GM18858 (cell line): ENCODE data around the gene NAPA.

Experiments
- ATAC-seq: cut with Tn5 transposase; IDR thresholded peaks from one replicate; pipeline ENCODE4 v1.9.1; 2021; ENCODE audit not compliant: unreplicated experiment

The NAPA gene

DNA sequence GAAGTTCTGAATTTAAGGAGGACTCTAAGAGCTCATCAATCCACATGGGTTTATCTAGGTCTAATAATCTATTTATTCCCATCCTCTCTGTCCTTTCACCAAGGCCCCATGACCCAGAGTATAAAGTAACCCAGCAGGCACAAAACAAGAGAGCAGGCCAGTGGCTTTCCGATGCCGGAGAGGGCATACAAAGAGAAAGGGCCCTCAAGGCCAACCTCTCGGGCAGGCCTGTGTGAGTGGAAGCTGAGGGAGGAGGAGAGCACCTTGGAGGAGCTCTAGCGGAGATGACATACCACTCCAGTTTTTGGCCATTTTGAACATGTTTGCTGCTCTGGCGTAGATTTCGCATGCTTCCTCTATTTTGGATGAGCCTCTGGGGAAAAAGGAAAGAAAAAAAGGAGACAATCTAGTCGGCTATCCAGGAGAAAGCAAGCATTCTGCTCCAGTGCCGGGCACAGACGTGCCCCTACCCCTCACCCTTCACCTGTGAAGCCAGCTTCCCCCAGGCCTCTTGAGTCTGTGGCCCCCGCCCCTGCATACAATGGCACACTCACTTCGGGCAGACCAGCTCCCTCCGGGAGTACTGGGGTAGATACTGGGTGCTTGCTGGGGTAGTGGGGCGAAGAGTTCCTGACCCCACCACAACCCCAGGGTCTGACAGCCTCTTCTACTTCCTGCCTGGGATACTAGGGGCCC lies 11.6 kb downstream of the NAPA start:
- ATAC-seq, result no peak

DNA sequence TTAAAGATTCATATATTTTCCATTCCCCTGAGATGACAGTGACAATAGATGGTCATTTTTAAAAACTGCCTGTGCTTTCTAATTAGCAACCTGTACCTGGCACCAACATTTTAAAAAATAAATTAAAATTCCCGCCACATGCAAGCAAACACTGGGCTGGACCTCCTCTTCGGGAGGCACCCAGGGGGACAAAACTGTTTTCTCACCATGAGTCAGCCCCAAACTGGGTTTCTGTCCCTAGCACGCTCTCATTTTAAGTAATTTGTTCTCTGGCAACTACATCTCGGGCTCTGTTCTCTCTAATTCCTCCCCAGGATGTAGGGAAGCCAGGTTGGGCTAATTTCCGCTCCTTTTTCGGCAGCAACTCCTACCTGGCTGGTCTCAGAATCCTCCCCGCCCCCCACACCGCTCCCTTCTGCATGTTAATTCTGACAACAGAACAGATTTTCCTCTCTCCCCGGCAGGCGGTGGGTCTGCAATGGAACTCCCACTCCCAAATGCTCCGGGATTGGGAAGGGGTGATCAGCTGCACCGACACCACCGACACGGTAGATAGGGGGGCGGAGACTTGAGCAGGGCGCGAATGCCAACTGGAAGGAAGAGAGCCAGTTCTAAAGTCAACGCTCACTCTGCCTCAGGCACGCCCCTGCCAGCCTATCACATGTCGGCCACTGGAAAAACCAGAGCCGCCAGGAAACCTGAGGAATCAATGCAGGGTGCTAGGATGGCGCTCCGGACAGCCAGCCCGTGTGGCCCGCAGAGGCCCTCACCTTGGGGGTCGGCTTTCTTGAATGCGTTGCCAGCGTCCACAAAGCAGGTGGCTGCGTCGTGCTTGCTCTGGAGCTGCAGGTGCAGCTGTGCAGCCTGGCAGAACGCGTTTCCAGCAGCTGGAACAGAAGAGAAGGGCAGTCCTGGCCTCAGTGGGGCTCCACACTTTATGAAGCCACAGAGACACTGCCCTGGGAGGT lies 14.7 kb downstream of the NAPA start:
- no peak for ATAC-seq

DNA sequence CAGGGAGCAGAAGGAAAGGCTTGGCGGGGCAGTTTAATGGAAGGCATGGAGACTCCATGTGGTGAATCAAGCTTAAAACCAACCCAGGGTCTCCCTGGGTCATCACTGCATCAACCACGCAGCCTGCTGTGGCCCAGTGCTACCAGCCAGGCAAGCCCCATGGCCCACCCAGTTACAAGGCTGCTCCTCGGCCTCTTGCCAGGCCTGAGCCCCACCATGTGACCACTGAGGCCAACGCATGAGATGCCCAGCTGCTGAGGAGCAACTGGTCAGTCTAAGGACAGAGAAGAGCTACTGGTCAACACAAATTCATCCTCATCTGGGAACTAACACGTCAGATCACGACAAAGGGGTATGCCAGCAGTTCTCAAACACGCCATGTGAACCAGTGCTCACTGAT lies 15.5 kb downstream of the NAPA start:
- no peak for ATAC-seq

DNA sequence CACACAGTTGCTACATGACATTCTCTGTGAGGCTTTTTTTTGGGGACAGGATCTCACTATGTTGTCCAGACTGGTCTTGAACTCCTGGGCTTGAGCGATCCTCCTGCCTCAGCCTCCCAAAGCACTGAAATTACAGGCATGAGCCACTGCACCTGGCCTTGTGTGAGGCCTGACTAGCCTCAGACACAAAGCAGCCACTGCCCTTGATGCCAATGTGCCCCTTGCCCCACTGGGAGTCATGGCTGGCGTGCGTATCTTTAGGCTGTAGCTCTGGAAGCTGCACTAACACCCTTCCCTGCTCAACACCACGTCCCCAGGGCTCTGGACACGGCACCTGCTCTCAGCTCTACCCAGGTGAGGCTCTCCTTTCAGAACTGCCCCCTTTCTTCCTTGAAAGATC lies 16.3 kb downstream of the NAPA start:
- no peak for ATAC-seq

DNA sequence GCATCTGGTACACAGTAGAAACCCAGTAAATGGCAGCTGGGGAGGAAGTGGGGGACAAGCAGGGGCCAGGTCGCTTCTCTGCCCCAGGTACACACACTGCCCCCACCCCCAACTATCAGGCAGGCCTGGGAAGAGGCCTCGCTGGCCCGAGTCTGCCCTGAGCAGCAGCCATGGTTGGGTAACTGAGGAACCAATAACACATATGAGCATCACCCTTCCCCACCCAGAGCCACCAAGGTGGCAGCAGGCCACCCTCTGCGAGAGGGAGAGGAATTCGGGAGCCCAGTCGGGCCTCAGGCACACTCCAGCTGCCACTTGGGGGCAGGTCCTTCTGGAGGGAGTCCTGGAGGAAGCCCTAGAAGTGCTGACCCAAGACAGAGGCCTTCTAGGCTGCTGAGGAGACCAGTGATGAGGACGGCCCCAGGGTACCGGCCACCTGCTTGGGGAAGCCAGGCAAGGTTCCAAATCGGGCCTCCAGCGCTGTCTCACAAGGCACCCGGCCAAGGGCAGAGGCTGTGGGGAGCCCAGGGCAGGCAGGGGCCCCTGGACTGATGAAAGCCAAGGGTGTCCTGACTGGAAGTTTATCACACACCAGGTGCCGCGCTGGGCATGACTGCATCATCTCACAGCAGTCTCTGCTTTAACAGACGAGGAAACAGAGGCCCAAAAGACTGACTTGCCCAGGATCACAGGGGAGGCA lies 16.9 kb downstream of the NAPA start:
- no peak for ATAC-seq

DNA sequence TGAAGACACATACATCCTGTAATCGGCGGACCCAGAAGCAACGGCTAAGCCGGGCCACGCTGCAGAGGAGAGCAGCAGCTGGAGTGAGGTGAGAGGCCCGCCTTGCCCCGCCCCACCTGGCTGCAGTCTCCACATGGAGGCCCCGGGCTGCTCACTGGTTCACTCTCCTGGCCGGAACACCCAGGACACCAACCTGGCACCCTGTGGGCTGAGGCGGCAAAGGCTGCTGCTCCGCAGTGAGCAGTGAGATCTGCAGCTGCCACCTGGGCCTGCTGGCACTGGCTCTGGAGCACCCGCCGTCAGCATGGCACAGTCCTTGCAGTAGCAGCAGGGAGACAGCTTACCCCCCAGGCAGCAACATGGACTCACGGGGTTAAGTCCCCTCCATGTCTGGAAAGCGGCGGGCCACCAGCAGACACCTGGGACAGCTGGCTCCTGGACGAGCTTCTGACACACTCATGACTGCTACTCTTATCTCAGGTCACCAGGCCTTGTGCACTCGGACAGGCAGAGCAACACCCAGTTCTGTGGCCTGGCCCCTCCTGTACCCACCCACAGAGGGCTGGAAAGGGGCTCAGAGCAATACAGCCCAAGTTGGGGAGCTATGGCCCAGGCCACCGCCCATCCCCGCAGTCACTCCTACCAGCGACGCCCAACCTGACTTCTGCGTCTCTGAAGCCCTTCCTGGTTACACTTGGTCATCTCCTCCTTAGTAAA lies 17.7 kb downstream of the NAPA start:
- no peak for ATAC-seq

DNA sequence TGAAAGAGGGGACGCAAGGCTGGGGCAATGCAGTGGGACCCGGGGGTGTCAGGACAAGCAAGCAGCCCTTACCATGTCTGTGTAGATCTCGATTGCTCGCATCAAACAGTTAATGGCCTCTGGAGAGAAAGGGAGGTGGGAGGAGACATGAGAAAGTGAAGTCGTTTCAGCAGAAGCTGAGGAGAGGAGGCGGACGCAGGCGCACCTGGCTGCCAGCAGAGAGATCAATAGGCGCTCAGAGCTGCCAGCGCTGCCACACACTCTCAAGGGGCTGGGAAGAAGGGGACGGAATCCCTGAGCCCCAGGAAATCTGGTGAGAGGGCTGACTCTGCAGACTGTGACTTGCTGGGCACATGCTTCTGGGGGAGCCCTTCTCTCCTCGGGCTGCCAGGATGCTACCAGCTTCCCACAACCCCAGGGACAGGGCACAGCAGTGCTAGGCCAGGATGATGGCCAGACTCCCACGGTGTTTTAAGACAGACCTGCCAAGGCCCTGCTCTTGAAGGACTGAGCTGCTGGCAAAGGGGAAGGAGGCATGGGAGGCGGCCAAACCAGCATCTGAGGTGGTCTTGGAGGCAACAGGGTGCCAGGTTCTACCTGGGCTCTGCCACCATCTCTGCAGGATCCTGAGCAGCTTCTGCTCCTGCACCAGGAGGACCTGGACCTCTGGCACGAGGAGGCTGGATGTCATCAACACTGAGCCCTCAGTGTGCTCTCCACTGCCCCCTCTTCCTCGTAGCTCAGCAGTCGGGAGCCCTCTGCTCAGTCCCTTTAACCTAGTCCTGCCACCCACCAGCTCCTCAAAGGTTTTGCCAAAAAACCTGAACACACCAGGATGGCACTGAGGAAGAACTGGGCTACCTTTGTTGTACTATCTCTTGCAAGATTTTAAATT lies 19.1 kb downstream of the NAPA start:
- no peak for ATAC-seq

DNA sequence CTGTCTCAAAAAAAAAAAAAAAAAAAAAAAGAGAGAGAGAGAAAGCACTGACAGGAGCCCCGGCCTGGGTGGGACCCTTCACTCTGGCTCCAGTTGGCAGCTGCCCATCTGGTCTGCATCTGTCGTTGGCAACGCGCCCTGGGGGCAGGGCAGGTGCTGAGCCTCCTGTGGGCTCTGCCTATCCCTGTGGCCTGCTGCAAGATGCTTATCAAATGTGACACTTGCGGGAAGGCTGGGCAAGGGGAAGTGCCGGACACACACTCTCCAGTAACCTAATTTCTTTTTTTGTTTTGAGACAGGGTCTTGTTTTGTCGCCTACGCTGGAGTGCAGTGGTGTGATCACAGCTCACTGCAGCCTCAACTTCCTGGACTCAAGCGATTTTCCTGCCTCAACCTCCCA lies 20.1 kb downstream of the NAPA start:
- ATAC-seq, result no peak

DNA sequence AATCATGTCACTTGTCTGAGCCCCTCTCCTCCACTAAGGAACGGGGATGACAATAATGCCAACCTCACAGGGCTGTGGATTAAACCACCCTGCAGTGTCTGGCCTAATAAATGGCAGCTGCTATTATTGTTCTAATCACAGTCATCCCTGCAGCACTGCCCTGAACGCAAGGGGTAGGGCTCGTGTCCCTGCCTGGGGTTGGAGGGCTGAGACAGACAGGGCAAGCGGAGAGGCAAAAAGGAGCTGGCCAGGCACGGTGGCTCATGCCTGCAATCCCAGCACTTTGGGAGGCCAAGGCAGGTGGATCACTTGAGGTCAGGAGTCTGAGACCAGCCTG lies 20.7 kb downstream of the NAPA start:
- ATAC-seq, result no peak

DNA sequence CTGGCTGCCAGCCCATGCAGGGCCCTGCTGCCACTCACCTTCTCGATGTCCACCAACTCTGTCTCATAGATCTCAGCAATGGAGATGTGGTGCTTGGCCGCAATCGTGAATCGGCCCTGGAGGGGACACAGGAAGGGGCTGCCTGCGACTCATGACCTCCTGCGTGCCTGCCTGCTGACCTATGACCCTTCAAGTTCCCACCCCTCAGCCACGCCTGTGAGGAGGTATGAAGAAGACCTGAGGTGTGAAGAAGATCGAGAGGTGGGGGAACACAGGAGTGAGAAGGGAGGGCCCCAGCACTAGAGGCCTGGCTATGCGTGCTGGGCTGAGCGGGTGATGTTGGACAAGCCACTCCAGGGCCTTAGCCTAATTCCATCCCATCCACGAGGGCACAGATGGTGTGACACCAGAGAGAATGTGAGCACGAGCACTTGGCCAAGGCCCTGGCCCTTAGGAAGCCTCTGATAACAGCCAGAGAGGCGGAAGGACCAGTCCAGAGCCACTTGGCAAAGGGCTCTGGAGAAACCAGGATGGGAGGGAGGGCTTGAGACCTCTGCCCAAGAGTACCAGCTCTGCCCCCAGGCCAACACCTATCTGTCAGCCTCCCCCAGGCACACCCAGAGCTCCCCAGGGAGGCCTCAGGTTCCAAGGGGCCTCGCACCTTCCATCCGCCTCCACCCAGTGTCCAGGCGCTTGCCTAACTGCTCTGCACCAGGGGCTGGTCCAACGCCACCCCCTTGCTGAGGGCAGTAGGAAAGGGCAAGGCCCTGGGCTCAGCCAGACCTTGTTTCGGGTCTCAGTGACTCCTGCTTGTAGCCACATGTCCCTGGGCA lies 21.3 kb downstream of the NAPA start:
- ATAC-seq, result no peak

DNA sequence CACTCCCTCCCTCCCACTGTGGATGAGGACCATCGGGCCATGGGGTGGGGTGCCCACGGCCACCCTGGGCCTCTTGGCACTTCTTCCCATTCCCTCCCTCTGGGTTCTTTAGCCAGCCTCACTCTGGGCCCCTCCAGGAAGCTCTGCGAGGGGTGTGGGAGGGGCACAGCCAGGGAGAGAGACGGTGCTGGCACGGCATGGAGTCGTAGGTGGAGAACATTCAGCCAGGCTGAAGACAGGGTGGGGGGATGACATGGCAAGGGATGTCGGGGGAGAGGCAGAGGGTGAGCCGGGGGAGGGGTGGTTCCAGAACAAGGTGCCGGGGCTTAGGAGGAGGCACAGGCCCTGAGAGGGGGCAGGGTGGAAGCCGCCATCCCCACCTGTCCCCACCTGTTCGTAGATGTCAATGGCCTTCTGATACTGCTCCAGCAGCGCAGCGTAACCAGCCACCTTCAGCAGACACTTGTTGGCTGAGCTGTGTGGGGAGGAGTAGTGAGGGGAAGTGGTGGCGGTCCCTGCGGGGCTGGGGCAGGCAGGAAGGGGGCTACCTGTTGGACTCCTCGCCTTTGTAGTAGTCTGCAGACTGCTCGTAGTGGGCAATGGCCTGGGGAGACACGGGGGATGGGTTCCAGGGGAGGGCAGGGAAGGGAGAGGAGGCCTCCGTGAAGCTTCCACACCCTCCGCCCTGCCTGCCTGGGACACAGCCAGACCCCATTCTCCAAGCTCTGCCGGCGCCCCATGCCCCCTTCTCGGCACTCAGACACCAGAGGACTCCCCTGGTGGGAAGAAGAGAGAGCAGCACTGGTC lies 22.1 kb downstream of the NAPA start:
- ATAC-seq, result no peak

DNA sequence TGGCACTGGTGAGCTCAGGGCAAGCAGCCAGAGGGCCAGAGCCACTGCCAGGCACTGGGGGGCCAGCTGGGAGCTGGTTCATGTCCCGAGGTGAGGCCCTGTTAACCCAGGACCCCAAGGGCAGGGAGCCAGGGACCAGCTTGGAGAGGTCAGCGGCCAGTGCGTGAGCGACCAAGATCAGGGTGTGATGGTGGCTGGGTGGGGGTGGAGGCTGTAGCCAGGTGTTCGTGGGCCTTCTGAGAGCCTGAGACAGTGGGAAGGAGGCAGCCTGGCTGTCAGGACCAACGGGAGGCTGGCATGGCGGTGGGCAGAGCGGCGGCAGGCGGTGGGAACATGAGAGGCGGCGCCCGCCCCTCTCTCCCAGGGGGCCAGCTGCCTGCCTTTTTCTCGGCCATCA lies 22.7 kb downstream of the NAPA start:
- no peak for ATAC-seq

DNA sequence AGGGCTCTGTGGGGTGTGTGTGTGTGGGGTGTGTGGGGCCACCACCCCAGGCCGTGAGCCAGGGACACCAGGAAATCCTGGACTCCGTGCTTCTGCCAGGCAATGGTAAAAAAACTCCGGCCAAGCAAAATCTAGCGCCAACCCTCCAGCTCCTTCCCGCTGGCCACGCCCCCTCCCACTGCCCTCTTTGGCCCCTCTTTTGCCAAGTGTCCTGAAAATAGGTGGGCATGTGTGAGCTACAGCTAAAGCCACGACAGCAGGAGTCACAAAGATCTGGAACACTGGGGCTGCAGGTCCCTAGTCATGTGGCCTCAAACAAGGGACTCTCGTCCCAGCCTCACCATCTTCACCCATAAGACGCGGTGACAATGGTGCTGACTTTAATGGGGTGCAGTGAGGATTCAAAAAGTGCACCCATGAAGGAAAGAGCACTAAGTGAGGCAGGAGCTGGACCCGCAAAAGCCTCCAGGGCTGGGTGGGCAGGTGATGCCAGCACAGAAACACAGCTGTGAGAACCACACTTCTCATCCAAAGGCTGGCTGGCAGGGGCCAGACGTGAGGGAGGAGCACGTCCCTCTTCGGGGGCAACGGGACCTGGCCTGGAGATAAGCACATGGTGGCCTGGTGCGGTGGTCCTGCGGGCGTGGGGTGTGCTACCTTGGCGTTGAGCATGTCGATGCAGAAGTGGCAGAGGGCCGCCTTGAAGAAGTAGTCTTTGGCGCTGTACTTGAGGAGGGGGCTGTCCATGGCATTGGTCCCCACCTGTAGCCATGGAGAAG lies 23.3 kb downstream of the NAPA start:
- ATAC-seq, result no peak

DNA sequence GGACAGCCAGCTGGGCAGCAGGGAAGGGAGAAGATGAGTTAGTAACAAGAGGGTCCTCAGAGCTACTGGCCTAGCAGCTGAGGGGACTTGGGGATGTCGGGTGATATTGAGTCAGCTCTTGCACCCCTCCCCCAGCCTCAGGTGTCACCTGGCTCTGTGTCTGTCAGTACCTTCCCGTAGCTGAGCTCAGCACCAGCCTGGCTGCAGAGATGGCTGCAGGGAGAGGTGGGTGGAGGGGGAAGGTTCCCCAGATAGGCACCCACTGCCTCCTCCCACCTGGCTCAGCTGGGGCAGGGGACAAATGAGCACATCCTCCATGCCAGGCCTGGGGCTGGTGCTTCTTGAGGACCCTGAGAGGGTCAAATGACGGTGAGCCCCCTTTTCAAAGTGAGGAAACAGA lies 24.0 kb downstream of the NAPA start:
- ATAC-seq, result no peak

DNA sequence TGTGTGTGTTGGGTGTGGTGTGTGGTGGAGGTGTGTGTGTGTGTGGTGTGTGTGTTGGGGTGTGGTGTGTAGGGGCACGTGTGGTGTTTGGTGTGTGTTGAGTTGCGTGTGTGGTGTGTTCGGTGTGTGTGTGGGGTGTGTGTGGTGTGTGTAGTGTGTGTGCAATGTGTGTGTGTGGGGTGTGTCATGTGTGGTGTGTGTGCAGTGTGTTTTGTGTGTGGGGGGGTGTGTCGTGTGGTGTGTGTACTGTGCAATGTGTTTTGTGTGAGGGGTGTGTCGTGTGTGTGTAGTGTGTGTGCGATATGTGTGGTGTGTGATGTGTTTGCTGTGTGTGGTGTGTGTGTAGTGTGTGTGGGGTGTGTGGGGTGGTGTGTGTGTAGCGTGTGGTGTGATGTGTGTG lies 24.8 kb downstream of the NAPA start:
- no peak for ATAC-seq

DNA sequence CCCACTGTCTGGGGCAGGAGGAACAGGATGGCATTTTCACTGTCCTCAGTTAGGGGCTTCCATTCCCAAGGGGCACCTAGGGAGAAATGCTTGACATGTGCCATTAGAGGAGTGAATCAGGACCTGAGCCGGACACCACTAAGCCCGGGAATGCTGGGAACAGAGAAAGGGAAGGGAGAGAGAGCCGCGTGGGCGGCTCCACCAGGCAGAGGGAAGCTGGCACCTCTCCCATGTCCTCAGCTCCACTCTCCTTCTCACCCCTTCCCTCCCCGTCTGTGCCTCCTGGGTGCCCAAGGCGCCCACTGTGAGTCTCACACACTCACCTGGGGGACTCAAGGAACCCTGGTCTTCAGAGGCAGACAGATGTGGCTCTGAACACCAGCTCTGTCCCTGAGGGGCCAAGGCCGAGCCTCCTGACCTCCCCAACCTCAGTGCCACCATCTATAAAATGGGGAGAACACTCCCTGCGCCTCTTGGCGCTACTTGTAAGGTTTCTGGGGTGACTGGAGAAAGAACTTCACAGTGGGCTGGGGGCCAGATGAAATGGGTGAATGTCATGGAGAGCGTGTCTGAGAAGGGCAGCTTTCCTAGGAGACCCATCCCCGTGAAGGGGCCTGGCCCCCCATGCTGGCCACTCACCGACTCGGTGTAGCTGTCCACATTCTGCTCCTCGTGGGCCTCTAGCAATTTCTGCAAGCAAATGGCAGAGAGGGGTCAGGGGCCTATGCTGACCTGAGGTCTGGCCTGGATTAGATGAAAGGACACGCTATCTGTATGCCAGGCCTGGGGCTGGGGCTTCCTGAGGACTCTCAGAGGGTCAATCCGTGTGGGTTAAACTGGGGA lies 25.6 kb downstream of the NAPA start:
- ATAC-seq, result no peak
